Transverse colon (tissue), 4 donors: ENCODE results near the gene FNIP2. TPM values are rescaled to one million over a fixed set of nuclear protein-coding genes. Genes with fewer than 3 reads are reported as not detected.
"Not testable (repeated sequence)": the region's sequence is repeated elsewhere in the genome, so short reads cannot be mapped to it uniquely, and the experiment has no call there.

ENCODE experiments used
- DNase-seq: peaks from one replicate; pipeline ENCODE4 v3.0.0-alpha.2; 2019
- H3K27ac ChIP-seq, 4 donors: fragments of 200-600 bp; sonication (generic); 2 replicates each; pipeline ENCODE4 v1.5.1; 2016 to 2018; ENCODE audit warnings: inconsistent platforms in 4 of 4
- H3K27me3 ChIP-seq: fragments of 200-600 bp; sonication (generic); 2 replicates; pipeline ENCODE4 v1.5.1; 2017; ENCODE audit warnings: inconsistent platforms
- H3K36me3 ChIP-seq, 4 donors: fragments of 200-600 bp; sonication (generic); 2 replicates each; pipeline ENCODE4 v1.5.1; 2017 to 2019; ENCODE audit warnings: inconsistent platforms in 4 of 4
- H3K4me1 ChIP-seq, 4 donors: fragments of 200-600 bp; sonication (generic); 2 replicates each; pipeline ENCODE4 v1.5.1; 2017 to 2020; ENCODE audit warnings: inconsistent platforms in 4 of 4
- H3K4me3 ChIP-seq, 4 donors: fragments of 200-600 bp; sonication (generic); 1 replicate in 1 of 4; 2 replicates in 3 of 4; pipeline versions ENCODE4 v1.5.1 to v1.6.1; 2017 to 2019; ENCODE audit warnings: inconsistent platforms in 4 of 4
- H3K9me3 ChIP-seq, 2 donors: fragments of 200-600 bp; sonication (generic); 2 replicates each; pipeline ENCODE4 v1.5.1; 2017 to 2019; ENCODE audit warnings: inconsistent platforms in 2 of 2
- EP300 ChIP-seq: sonication (generic); formaldehyde crosslinking; IDR thresholded peaks from one replicate; pipeline ENCODE4 v1.6.1; 2017; ENCODE audit warnings: antibody characterized with exemption, low read depth
- POLR2A ChIP-seq: fragments of 450-650 bp; IDR thresholded peaks from one replicate; pipeline ENCODE4 v1.6.1; 2016; ENCODE audit warnings: antibody characterized with exemption, mild to moderate bottlenecking, moderate library complexity
- POLR2AphosphoS5 ChIP-seq, 3 donors: sonication (generic); formaldehyde crosslinking; IDR thresholded peaks; one replicate each; pipeline ENCODE4 v1.6.1; 2016; ENCODE audit warnings: antibody characterized with exemption in 3 of 3
- WGBS, 2 donors: methylation state at CpG; one replicate each; pipeline ENCODE4 v1.1.5; 2018; ENCODE audit warnings: low coverage in 1 of 2; 5-methylcytosine and 5-hydroxymethylcytosine counted together
- in situ Hi-C, 4 donors: fragments of 200-750 bp; cut with MboI; loops; one replicate each; pipeline versions ENCODE4 v1.15.0 to v1.15.1; 2017; ENCODE audit warnings: low sequenced_read_pairs in 3 of 4, low pct_ligation_motif_present in 1 of 4, low pct_unique_long_range_greater_than_20kb in 1 of 4
- intact Hi-C: fragments of 100-400 bp; cut with DNase I; formaldehyde crosslinking; loops from one replicate; pipeline ENCODE4 v1.15.1; 2023; ENCODE audit warnings: low total_unique reads
- total RNA-seq, 4 donors: library from RNA; depleted of rRNA; stranded (reverse); fragments of >200 nt; gene quantifications; one replicate each; pipeline ENCODE4 v1.1.0, GENCODE V29; 2016
- TF ChIP-seq, protein P1 (sequence below), 5 experiments: fragments of 200-600 bp in 3 of 5; fragments of 450-650 bp in 2 of 5; sonication (generic) in 3 of 5; IDR thresholded peaks; 1 replicate in 2 of 5; 2 replicates in 3 of 5; pipeline ENCODE4 v1.5.1; 2016 to 2017; ENCODE audit warnings: antibody characterized with exemption in 5 of 5, inconsistent platforms in 3 of 5, mild to moderate bottlenecking in 2 of 5, moderate library complexity in 1 of 5

Gene FNIP2
- total RNA-seq, 4 donors from 2014 or later, result 47.2 to 105 (median 64.0) TPM

DNA sequence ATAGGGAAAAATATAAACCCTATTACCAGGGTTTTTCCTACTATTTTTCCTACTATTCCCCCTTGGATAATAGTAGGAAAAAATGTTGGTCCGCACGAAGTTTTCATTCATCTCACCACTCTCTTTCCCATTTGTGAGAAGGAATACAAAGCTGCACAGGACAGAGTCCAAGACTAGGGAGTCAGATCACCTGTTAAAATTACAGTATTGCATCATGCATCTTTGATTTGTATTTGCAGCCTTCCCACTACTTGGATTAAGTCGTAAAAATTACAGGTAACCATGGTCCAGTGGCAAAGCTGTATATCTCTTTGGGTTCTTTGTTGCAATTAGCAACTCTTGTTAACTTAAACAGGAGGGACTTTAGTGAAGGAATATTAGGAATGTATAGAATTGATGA is 121.5 kb downstream of the FNIP2 start:
- H3K27me3 ChIP-seq, result no peaks in the 10 kb centered on the region
- no peaks in the 10 kb centered on the region for H3K9me3 ChIP-seq
- no peak overlapping the region for H3K4me3 ChIP-seq
- in situ Hi-C loops, result no loop called here
- no peak for DNase-seq
- no peaks in the 10 kb centered on the region for H3K4me1 ChIP-seq
- 90 to 96% methylated on average over 3 of the region's 3 CpGs for WGBS, 2 donors
- H3K36me3 ChIP-seq, result peaks cover 0 to 9% (median 4%) of the 10 kb centered on the region in 4 donors
- H3K27ac ChIP-seq, result no peak overlapping the region
- no peak for TF ChIP-seq POLR2A
- TF ChIP-seq EP300, result no peak
- TF ChIP-seq POLR2AphosphoS5 (IDR thresholded peaks at IDR 0.05), result no peak
- TF ChIP-seq, protein P1, sequence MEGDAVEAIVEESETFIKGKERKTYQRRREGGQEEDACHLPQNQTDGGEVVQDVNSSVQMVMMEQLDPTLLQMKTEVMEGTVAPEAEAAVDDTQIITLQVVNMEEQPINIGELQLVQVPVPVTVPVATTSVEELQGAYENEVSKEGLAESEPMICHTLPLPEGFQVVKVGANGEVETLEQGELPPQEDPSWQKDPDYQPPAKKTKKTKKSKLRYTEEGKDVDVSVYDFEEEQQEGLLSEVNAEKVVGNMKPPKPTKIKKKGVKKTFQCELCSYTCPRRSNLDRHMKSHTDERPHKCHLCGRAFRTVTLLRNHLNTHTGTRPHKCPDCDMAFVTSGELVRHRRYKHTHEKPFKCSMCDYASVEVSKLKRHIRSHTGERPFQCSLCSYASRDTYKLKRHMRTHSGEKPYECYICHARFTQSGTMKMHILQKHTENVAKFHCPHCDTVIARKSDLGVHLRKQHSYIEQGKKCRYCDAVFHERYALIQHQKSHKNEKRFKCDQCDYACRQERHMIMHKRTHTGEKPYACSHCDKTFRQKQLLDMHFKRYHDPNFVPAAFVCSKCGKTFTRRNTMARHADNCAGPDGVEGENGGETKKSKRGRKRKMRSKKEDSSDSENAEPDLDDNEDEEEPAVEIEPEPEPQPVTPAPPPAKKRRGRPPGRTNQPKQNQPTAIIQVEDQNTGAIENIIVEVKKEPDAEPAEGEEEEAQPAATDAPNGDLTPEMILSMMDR (IDR thresholded peaks at IDR 0.05), result no peak
- intact Hi-C loops, result no loop called here

DNA sequence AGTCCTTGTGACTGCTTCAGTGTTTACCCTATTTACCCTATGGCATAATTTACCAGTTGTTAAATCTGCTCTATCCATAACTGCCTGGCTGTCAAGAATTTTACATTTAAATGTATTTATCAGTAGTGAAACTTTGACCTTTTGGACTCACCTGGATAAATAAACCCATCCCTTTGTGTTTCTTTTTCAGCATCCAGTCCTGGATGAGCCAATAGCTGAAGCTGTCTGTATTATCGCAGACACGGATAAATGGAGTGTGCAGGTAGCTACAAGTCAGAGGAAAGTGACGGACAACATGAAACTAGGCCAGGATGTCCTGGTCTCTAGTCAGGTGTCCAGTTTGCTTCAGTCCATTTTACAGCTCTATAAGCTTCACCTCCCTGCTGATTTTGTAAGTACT is 122.4 kb downstream of the FNIP2 start:
- 90 to 96% methylated on average over 3 of the region's 3 CpGs for WGBS, 2 donors
- TF ChIP-seq EP300 (no peak), POLR2A (no peak), POLR2AphosphoS5 (IDR thresholded peaks at IDR 0.05) (no peak)
- TF ChIP-seq, protein P1 (IDR thresholded peaks at IDR 0.05), result no peak
- Histone ChIP-seq H3K9me3 (no peaks in the 10 kb centered on the region), H3K4me3 (no peak overlapping the region), H3K4me1 (peaks cover 0 to 4% (median 0%) of the 10 kb centered on the region in 4 donors), H3K27me3 (no peaks in the 10 kb centered on the region), H3K36me3 (peaks cover 0 to 9% (median 4%) of the 10 kb centered on the region in 4 donors), H3K27ac (no peak overlapping the region)
- intact Hi-C loops (no loop called here), in situ Hi-C loops (no loop called here)
- no peak for DNase-seq

DNA sequence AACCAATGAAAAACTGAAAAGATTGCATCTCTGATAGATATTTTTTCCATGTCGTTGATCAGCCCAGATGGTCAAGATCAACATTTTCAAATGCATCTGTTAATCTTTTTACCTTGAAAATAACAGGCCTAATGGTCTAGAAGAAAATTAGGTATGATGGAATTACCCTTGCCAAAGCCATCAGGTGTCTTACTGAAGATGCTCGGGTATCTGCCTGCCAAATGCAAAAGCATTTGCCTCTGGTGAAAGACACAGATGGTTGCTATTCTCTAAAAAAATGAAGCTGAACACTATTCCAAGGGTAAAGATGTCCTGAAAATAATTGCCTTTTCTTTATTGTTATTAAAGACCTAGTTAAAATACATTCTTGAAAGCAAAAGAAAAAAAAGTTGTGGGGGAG is 126.0 kb downstream of the FNIP2 start:
- Histone ChIP-seq H3K4me3 (no peak overlapping the region), H3K4me1 (peaks cover 0 to 11% (median 0%) of the 10 kb centered on the region in 4 donors), H3K27me3 (no peaks in the 10 kb centered on the region), H3K27ac (no peak overlapping the region), H3K36me3 (peaks cover 0 to 15% (median 4%) of the 10 kb centered on the region in 4 donors), H3K9me3 (no peaks in the 10 kb centered on the region)
- 81 to 82% methylated on average over 2 of the region's 2 CpGs for WGBS, 2 donors
- in situ Hi-C loops (no loop called here), intact Hi-C loops (no loop called here)
- no peak for DNase-seq
- TF ChIP-seq POLR2A, result no peak
- no peak for TF ChIP-seq EP300
- no peak for TF ChIP-seq POLR2AphosphoS5 (IDR thresholded peaks at IDR 0.05)
- TF ChIP-seq, protein P1 (IDR thresholded peaks at IDR 0.05), result no peak

DNA sequence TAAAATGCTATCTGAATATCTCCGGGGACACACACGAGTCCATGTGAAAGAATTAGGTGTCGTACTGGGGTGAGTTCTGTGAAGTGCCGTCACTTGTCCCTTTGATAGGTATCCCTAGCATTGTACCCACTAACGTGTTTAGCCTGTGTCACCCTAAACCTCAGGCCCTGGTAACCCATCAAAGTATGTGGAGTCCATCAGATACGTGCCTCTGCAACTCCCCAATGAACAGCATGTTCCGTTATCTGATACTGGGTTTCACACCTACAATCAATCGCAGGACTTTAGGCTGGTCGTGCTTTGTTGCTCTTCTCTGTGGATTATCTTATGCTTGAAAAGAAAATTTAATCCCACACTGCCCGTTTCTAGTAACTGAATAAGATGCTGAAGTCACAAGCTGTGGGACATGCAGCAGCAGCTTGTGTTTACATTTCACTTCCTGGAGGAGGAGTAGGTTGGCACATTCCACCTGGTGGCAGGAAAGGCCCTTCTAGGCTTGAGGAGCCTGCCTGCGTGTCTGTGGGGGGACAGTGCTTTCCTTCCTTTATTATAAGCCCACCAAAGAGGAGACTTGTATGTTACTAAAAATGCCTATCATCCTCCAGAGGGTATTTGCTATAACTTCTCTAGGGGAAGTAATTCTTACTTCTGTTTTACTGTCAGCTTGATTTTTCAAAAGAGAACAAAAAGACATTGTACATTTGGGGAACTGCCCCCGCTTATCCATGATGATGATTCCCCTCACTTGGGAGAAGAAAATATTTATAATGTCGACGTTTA is 127.2 kb downstream of the FNIP2 start:
- in situ Hi-C loops, result no loop called here
- intact Hi-C loops, result no loop called here
- 68 to 73% methylated on average over 12 to 14 of the region's 14 CpGs for WGBS, 2 donors
- TF ChIP-seq POLR2A, result no peak
- TF ChIP-seq, protein P1 (IDR thresholded peaks at IDR 0.05), result peak in 4 of 5 experiments; percentile 18 to 32 (median 26)
- Histone ChIP-seq H3K27ac (peak overlapping the region in 1 of 4 donors; percentile 1), H3K36me3 (peaks cover 0 to 15% (median 4%) of the 10 kb centered on the region in 4 donors), H3K9me3 (no peaks in the 10 kb centered on the region), H3K4me1 (peaks cover 0 to 11% (median 0%) of the 10 kb centered on the region in 4 donors), H3K4me3 (no peak overlapping the region), H3K27me3 (no peaks in the 10 kb centered on the region)
- DNase-seq, result peak; percentile 11

DNA sequence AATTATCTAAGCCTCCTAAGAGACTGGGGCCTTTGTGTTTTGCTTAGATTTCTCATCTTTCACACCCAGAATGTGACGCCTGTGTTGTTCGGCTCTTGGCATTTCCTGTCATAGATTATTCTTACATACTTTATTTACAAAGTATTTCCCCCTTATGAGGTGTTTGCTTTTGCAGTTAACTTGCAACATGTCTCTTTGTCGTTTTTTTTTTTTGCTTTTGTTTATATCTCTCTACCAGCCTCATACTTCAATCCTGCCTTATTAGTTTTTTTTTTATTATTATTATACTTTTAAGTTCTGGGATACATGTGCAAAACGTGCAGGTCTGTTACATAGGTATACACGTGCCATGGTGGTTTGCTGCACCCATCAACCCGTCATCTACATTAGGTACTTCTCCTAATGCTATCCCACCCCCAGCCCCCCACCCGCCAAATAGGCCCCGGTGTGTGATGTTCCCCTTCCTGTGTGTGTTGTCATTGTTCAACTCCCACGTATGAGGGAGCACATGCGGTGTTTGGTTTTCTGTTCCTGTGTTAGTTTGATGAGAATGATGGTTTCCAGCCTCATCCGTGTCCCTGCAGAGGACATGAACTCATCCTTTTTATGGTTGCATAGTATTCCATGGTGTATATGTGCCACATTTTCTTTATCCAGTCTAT is 127.9 kb downstream of the FNIP2 start:
- in situ Hi-C loops, DNase-seq, H3K4me3 ChIP-seq, H3K27me3 ChIP-seq, H3K9me3 ChIP-seq, intact Hi-C loops: not testable (repeated sequence)
- Histone ChIP-seq H3K27ac (peak overlapping the region in 1 of 4 donors; percentile 1), H3K4me1 (peaks cover 0 to 11% (median 0%) of the 10 kb centered on the region in 4 donors), H3K36me3 (peaks cover 0 to 15% (median 4%) of the 10 kb centered on the region in 4 donors)
- WGBS, 2 donors, result 80 to 83% methylated on average over 10 to 11 of the region's 11 CpGs

DNA sequence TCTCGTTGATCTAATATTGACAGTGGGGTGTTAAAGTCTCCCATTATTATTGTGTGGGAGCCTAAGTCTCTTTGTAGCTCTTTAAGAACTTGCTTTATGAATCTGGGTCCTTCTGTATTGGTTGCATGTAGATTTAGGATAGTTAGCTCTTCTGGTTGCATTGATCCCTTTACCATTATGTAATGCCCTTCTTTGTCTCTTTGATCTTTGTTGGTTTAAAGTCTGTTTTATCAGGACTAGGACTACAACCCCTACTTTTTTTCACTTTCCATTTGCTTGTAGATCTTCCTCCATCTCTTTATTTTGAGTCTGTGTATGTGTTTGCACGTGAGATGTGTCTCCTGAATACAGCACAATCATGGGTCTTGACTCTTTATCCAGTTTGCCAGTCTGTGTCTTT is 131.6 kb downstream of the FNIP2 start:
- H3K27me3 ChIP-seq, in situ Hi-C loops, DNase-seq, H3K4me3 ChIP-seq, H3K27ac ChIP-seq, intact Hi-C loops, H3K9me3 ChIP-seq, H3K36me3 ChIP-seq: not testable (repeated sequence)
- 95 to 100% methylated on average over 1 to 2 of the region's 2 CpGs for WGBS, 2 donors
- H3K4me1 ChIP-seq, result peaks cover 0 to 18% (median 9%) of the 10 kb centered on the region in 4 donors
